ENCODE data around the gene TRIP12.

TRIP12 gene

DNA sequence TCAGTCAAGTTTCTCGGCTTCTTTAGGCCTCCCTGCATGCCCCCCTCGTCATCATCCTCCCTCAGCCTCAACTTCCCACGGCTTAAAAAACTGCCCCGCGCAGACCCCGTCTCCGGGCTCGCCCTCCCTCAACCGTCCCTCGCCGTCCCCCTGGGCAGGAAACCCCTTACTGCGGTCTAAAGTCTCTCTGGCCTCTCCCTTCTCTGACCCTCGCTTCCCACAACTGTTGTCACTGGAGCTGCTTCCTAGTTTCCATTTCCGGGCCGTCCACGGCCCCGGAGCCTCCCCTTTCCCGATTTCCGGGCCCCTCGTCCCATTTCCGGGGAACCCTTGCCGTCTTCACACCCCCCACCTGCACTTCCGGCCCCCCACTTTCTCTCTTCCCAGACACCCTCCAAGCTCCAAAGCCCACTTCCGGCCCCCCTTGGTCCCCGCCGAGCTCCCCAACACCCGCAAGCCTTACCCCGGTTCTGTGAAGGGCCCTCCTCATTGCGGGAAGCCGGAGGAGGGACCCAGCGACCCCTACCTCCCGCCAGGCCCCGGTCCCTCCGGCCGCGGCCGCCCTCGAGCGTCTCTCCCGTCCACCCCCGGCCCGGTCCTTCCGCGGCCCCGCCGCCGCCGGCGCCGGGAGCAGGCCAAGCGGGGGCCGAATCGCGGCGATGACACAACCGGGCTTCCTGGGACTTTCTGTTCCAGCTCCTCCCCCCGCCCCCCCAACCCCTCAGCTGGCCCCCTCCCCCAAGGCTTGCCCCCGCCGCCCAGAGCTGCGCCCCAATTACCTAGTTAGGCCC lies 513 bp downstream of the TRIP12 start:
- DNase-seq (ENCODE audit: extremely low read depth in 1 of 2, low read depth in 1 of 2): peak; percentile 47 to 57

DNA sequence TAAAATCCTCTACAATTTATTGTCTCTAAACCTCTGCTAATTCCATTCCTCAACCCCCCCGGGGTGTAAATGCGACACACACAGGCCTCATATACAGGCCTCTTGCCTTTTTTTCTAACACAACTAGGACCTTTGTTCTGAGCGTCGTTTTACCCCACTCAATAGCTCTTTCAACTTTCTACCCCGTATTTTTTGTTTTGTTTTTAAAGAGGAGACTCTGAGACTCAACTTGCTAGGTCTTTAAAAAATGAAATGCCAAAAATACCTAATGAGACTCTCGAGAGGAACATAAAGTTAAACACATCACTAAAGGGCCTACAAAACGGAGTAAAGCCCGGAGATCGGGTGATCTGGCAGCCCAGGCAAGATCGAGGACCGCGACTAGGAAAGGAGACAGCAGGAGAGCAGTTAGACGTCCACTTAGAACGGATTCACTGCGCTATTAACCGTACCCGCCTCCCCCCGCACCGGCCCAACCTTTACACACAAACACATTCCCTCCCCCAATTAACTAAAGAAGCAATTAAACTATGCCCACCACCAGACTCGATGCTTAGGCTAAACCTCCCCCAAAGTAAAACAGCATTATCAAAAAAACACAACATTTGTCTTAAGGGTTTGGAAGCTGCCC lies 1.7 kb downstream of the TRIP12 start:
- peak in 1 of 2 donors; percentile 1 for DNase-seq (ENCODE audit: extremely low read depth in 1 of 2, low read depth in 1 of 2)

GRCh38 chr2:229917793-229918192 lies 4.0 kb downstream of the TRIP12 start:
- no peak for DNase-seq (ENCODE audit: extremely low read depth in 1 of 2, low read depth in 1 of 2)

DNA sequence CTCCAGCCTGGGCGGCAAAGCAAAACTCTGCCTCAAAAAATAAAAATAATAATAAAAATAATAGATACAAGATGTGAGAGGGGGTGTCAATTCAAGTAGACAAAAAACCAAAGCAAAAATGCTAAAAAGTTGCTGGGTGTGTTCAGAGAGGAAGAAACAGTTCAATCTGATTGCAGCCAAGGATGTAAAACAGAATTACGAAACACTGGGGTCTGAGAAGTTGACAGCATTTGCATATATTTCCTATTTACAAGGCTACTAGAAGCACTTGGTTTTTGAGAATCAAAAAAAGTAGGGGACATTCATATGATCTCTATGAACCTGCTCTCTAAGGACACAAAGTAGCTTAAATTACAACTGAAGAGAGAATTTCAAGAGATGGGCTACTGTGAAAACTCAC lies 7.6 kb downstream of the TRIP12 start:
- DNase-seq (ENCODE audit: extremely low read depth in 1 of 2, low read depth in 1 of 2): no peak

DNA sequence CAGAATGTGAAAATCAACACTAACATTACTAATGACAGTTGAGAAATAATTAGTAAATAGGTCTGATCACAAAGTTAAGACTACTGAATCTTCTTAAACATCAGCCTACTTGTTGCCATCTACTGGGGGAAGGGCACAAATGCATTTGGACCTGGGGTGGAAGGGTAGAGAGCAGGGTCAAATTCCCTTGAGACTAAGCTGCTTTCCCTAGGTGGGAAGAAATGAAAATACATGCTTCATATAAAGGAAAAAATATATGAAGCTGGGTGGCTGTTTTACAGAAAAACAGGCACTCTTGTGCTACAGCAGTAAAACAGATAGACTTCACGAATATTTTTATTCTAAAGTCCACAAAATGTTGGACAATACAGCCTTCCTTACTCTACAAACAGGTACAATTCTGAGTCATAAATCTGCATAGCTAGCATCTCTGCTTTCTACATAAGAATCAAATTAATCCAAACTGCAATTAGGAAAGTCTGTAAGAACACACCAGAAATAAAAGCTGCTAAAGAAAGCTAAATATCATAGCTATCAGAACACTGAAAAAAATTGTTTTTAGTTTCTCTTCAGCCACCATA lies 10.9 kb downstream of the TRIP12 start:
- no peak for DNase-seq (ENCODE audit: extremely low read depth in 1 of 2, low read depth in 1 of 2)

- DNase-seq (ENCODE audit: extremely low read depth in 1 of 2, low read depth in 1 of 2): no peak
Observed at GRCh38 chr2:229910147-229910831, 11.5 kb downstream of the TRIP12 start.

GRCh38 chr2:229909090-229909489 lies 12.7 kb downstream of the TRIP12 start:
- DNase-seq (ENCODE audit: extremely low read depth in 1 of 2, low read depth in 1 of 2): no peak

DNA sequence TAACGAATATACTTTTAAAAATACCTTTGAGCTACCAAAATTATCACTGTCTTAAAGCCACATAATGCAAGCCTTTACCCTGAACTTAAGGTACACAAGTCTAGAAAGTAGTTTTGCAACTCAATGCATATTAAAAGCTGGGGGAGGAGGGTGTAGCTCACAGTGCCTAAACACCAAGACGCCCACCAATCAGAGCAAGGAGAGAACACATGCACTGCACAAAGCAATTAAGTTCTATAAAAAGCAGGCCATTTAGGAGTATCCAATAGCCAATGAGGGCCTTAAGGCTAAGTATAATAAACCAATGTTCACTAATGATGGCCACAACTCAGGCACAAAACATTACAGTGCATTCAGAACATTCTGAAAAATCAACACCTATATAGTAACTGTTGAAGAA lies 16.2 kb downstream of the TRIP12 start:
- DNase-seq (ENCODE audit: extremely low read depth in 1 of 2, low read depth in 1 of 2): no peak

- no peak for DNase-seq (ENCODE audit: extremely low read depth in 1 of 2, low read depth in 1 of 2)
Observed at GRCh38 chr2:229903037-229903436, 18.8 kb downstream of the TRIP12 start.

GRCh38 chr2:229901819-229902218 lies 20.0 kb downstream of the TRIP12 start:
- DNase-seq (ENCODE audit: extremely low read depth in 1 of 2, low read depth in 1 of 2): no peak

GRCh38 chr2:229900514-229900913 lies 21.3 kb downstream of the TRIP12 start:
- DNase-seq (ENCODE audit: extremely low read depth in 1 of 2, low read depth in 1 of 2): peak in 1 of 2 donors; percentile 3

DNA sequence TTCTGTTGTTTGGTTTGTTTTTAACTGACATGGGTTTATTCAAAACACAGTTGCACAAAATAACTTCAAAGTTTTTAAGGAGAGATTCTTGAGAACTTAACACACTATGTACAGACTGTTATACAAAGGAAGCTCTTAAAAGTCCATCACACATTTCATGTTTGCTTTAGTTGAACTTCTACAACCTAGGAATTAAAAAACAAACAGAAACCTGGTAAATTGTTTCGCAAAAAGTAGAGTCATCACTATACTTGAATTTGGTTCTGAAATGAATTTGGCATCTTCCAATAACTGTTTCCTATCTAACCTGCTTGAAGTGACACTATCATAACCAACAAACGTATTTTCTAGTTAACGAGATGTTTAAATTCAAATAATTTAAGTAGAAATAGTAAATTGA lies 21.8 kb downstream of the TRIP12 start:
- no peak for DNase-seq (ENCODE audit: extremely low read depth in 1 of 2, low read depth in 1 of 2)

GRCh38 chr2:229899604-229900003 lies 22.2 kb downstream of the TRIP12 start:
- no peak for DNase-seq (ENCODE audit: extremely low read depth in 1 of 2, low read depth in 1 of 2)

GRCh38 chr2:229896857-229897256 lies 25.0 kb downstream of the TRIP12 start:
- DNase-seq (ENCODE audit: extremely low read depth in 1 of 2, low read depth in 1 of 2): no peak

GRCh38 chr2:229889023-229889422 lies 32.8 kb downstream of the TRIP12 start:
- no peak for DNase-seq (ENCODE audit: extremely low read depth in 1 of 2, low read depth in 1 of 2)

DNA sequence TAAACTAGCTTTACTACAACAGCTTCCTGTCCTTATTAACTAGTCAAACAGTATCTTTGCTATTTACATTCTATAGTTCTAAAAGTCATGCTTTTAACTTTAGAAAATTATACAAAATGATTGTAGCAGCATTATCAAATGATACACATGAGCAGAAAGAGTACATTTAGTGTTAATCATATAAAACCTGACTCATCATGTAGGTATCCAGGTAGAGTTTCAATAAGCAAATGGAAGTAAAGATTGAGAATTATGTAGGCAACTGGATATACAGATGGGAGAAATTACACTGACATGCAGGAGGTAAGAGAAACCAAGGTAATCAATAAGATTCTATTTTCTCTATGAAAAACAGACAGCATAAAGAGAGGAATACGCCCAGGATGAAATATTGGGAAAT lies 33.8 kb downstream of the TRIP12 start:
- DNase-seq (ENCODE audit: extremely low read depth in 1 of 2, low read depth in 1 of 2): no peak

DNA sequence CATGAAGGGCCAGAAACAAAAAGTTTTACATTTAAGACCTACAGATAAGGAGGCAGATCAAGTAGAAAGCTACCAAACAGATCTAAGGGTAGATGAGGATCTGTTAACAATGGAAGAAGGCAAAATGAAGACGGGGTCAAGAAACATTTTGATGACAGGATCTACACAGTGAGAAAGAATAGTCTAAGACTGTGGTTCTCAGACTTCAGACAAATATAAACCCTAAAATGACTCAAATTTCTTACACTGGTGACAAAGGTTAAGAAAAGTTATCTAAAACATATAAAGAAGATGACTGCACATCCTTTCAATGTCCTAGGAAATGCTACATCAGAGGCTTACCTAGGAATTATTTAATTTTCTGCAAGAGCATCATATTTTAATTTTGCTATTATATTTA lies 34.4 kb downstream of the TRIP12 start:
- DNase-seq (ENCODE audit: extremely low read depth in 1 of 2, low read depth in 1 of 2): no peak

- DNase-seq (ENCODE audit: extremely low read depth in 1 of 2, low read depth in 1 of 2): no peak
Observed at GRCh38 chr2:229884775-229885699, 36.8 kb downstream of the TRIP12 start.

DNA sequence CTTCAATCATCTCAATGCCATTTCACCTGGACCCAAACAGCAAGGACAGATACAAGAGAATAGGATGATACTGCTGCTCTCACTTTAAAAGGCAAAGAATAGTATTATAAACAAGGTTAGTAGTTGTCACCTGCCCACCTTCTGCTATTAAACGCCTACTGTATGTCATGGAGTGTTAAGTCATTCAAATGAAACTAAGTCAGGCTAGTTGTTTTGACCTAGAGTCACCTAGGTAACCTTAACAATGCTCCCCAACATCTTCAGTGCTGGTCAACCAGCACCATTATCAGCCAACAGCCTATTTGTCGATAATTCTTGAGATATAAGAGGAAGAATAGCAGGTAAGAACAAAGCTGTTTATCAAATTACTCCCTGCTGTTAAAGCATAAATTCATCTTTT lies 39.2 kb downstream of the TRIP12 start:
- DNase-seq (ENCODE audit: extremely low read depth in 1 of 2, low read depth in 1 of 2): no peak

DNA sequence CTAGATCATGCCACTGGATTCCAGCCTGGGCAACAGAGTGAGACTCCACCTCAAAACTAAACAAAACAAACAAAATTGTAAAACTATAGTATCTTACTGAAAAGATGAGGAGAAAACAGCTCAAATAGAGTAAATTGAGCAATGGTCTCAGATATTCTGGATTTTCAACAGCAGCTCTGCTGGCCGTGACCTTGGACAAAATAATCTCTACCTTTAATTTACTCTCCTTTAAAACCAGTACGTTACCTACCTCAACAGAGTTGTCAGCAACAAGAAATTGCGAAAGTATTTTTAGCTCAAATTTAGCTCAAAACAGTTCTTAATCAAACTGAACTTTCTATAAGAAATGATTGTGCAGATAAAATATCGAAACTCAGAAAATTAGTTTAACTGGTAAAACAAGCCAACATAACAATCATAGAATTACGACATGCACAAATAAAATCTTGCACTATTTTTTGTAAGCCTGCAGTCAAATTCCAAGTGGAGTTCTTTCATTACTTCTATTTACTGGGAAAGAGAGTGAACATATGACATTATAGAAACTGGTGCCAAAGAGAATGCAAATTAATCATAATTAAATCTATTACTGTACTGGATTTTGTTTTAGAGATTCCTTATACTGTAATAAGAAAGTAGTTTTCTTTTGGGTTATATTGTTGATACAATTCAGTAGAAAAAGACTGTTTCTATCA lies 40.8 kb downstream of the TRIP12 start:
- no peak for DNase-seq (ENCODE audit: extremely low read depth in 1 of 2, low read depth in 1 of 2)
